IMR-90 (cell line): ENCODE results near the gene PIP4K2B. TPM values are rescaled to one million over a fixed set of nuclear protein-coding genes. Genes with fewer than 3 reads are reported as not detected.

Source experiments
- ATAC-seq: fragments of 200-7000 bp; cut with Tn5 transposase; 2 replicates; pipeline ENCODE4 v1.9.1; 2020; ENCODE audit warnings: low read depth, mild to moderate bottlenecking, moderate library complexity
- BruUV-seq: library from RNA; stranded (reverse); fragments of 400-500 nt; replicated peaks from 2 replicates; lab custom pipeline; 2021; lab: Mats Ljungman, UMichigan
- CTCF ChIA-PET: fragments of 300-600 bp; formaldehyde crosslinking; extraction: SDS; loops from one replicate; lab custom pipeline; 2021; ENCODE audit warnings: antibody characterized with exemption; lab: Yijun Ruan, JAX
- POLR2A ChIA-PET: fragments of 300-600 bp; sonication (Branson Sonifier 250); formaldehyde crosslinking; loops from one replicate; lab custom pipeline; 2022; ENCODE audit warnings: antibody characterized with exemption; ENCODE audit not compliant: unreplicated experiment; lab: Charles Lee
- DNase-seq: peaks from one replicate; pipeline ENCODE4 v3.0.0; 2013
- H2AFZ ChIP-seq: replicated peaks from 2 replicates; pipeline ENCODE3; 2013; ENCODE audit warnings: low read length, mild to moderate bottlenecking; ENCODE audit not compliant: poor library complexity
- H2AK5ac ChIP-seq: 2 replicates; pipeline ENCODE4 v1.6.1; 2013; ENCODE audit warnings: low read depth, low read length, inconsistent platforms
- H2AK9ac ChIP-seq: replicated peaks from 2 replicates; pipeline ENCODE3; 2013; ENCODE audit warnings: mild to moderate bottlenecking, low read depth, low read length, moderate library complexity; ENCODE audit not compliant: poor library complexity
- H2BK120ac ChIP-seq: 2 replicates; pipeline ENCODE4 v1.6.1; 2013; ENCODE audit warnings: low read depth, low read length, inconsistent platforms
- H2BK15ac ChIP-seq: 3 replicates; pipeline ENCODE4 v1.6.1; 2013; ENCODE audit warnings: low read depth, low read length, inconsistent platforms
- H2BK20ac ChIP-seq: 2 replicates; pipeline ENCODE4 v1.6.1; 2013; ENCODE audit warnings: low read depth, mild to moderate bottlenecking, inconsistent platforms, low read length, moderate library complexity
- H2BK5ac ChIP-seq: 2 replicates; pipeline ENCODE4 v1.6.1; 2013; ENCODE audit warnings: mild to moderate bottlenecking, low read depth, low read length, inconsistent platforms; ENCODE audit not compliant: poor library complexity, severe bottlenecking
- H3K14ac ChIP-seq: replicated peaks from 2 replicates; pipeline ENCODE4 v1.6.1; 2013; ENCODE audit warnings: low read depth, low read length, inconsistent platforms
- H3K18ac ChIP-seq: 2 replicates; pipeline ENCODE4 v1.6.1; 2013; ENCODE audit warnings: low read depth, low read length, control low read depth
- H3K23ac ChIP-seq: 2 replicates; pipeline ENCODE4 v1.6.1; 2013; ENCODE audit warnings: low read depth, low read length, inconsistent platforms
- H3K27ac ChIP-seq: 2 replicates; pipeline ENCODE4 v1.5.1; 2013; ENCODE audit warnings: mild to moderate bottlenecking, control low read depth, low read length; ENCODE audit not compliant: insufficient read depth
- H3K27me3 ChIP-seq: 2 replicates; pipeline ENCODE4 v1.6.1; 2013; ENCODE audit warnings: low read length; ENCODE audit not compliant: control insufficient read depth, insufficient read depth
- H3K36me3 ChIP-seq: 2 replicates; pipeline ENCODE4 v1.6.1; 2013; ENCODE audit warnings: low read length, mixed read lengths; ENCODE audit not compliant: control insufficient read depth, insufficient read depth
- H3K4ac ChIP-seq: 2 replicates; pipeline ENCODE4 v1.6.1; 2013; ENCODE audit warnings: low read depth, low read length, inconsistent platforms
- H3K4me1 ChIP-seq: 2 replicates; pipeline ENCODE4 v1.6.1; 2013; ENCODE audit warnings: low read length, mixed read lengths; ENCODE audit not compliant: control insufficient read depth, insufficient read depth
- H3K4me2 ChIP-seq: 2 replicates; pipeline ENCODE4 v1.6.1; 2013; ENCODE audit warnings: low read depth, mild to moderate bottlenecking, control low read depth, low read length, moderate library complexity
- H3K4me3 ChIP-seq: 2 replicates; pipeline ENCODE4 v1.5.1; 2013; ENCODE audit warnings: low read depth, mild to moderate bottlenecking, control low read depth, low read length, moderate library complexity; ENCODE audit not compliant: insufficient read depth
- H3K56ac ChIP-seq: 2 replicates; pipeline ENCODE4 v1.6.1; 2013; ENCODE audit warnings: low read length, inconsistent platforms; ENCODE audit not compliant: insufficient read depth; ENCODE audit errors: extremely low read depth
- H3K79me1 ChIP-seq, 2 experiments: 2 replicates each; pipeline ENCODE4 v1.6.1; 2013; ENCODE audit warnings: low read length in 2 of 2, inconsistent platforms in 1 of 2, low read depth in 1 of 2
- H3K9ac ChIP-seq: 2 replicates; pipeline ENCODE4 v1.6.1; 2013; ENCODE audit warnings: low read depth, low read length, control low read depth
- H3K9me1 ChIP-seq: 2 replicates; pipeline ENCODE4 v1.6.1; 2013; ENCODE audit warnings: low read length, inconsistent platforms; ENCODE audit not compliant: insufficient read depth
- H3K9me3 ChIP-seq: 2 replicates; pipeline ENCODE4 v1.6.1; 2013; ENCODE audit warnings: low read length; ENCODE audit not compliant: control insufficient read depth, insufficient read depth
- H4K20me1 ChIP-seq: 2 replicates; pipeline ENCODE4 v1.6.1; 2013; ENCODE audit warnings: low read length, inconsistent platforms; ENCODE audit not compliant: insufficient read depth
- H4K5ac ChIP-seq: 2 replicates; pipeline ENCODE4 v1.6.1; 2013; ENCODE audit warnings: mild to moderate bottlenecking, low read depth, low read length, control low read depth
- H4K8ac ChIP-seq, 2 experiments: 2 replicates each; pipeline ENCODE4 v1.6.1; 2013; ENCODE audit warnings: low read depth in 2 of 2, low read length in 2 of 2, control low read depth in 1 of 2, inconsistent platforms in 1 of 2
- H4K91ac ChIP-seq: 2 replicates; pipeline ENCODE4 v1.6.1; 2013; ENCODE audit warnings: low read depth, low read length, inconsistent platforms; ENCODE audit not compliant: insufficient read depth
- BHLHE40 ChIP-seq: fragments of 150-350 bp; IDR thresholded peaks from 2 replicates; pipeline ENCODE4 v1.6.1; 2016; ENCODE audit warnings: mild to moderate bottlenecking, low read depth, low read length
- CTCF ChIP-seq: conservative IDR thresholded peaks from 2 replicates; pipeline ENCODE4 v1.5.1; 2012; ENCODE audit warnings: mild to moderate bottlenecking, low read depth, low read length, improper control_type of control experiment
- POLR2A ChIP-seq: IDR thresholded peaks from 2 replicates; pipeline ENCODE4 v1.6.1; 2012; ENCODE audit warnings: mild to moderate bottlenecking, low read depth, low read length
- RCOR1 ChIP-seq: IDR thresholded peaks from 2 replicates; pipeline ENCODE4 v1.6.1; 2012; ENCODE audit warnings: mild to moderate bottlenecking, low read length, improper control_type of control experiment; ENCODE audit not compliant: insufficient replicate concordance
- RFX5 ChIP-seq: IDR thresholded peaks from 2 replicates; pipeline ENCODE4 v1.8.0; 2012; ENCODE audit warnings: low read depth, mild to moderate bottlenecking, low read length, moderate library complexity
- SMC3 ChIP-seq: fragments of 150-350 bp; IDR thresholded peaks from 2 replicates; pipeline ENCODE4 v1.6.1; 2016; ENCODE audit warnings: low read depth, mild to moderate bottlenecking, antibody characterized with exemption, low read length, moderate library complexity
- WGBS, 2 experiments: methylation state at CpG; one replicate each; pipeline versions ENCODE4 v1.1.5 to v1.1.7; 2013; ENCODE audit warnings: missing lambda C conversion rate in 2 of 2; ENCODE audit not compliant: insufficient read length in 1 of 2; ENCODE audit errors: extremely low coverage in 2 of 2; 5-methylcytosine and 5-hydroxymethylcytosine counted together
- dilution Hi-C: fragments of 300-500 bp; cut with HindIII; formaldehyde crosslinking; loops from one replicate; pipeline ENCODE4 v1.14.3; 2018; ENCODE audit warnings: low sequenced_read_pairs; ENCODE audit not compliant: unreplicated experiment
- in situ Hi-C: fragments of 300-500 bp; cut with MboI; formaldehyde crosslinking; loops from 3 replicates; pipeline ENCODE4 v1.14.3; 2019; ENCODE audit warnings: low sequenced_read_pairs, inconsistent platforms, mixed read lengths
- intact Hi-C: fragments of 100-400 bp; cut with micrococcal nuclease; formaldehyde crosslinking; loops from 2 replicates; pipeline ENCODE4 v1.10.0; 2022
- polyA plus RNA-seq, 3 experiments: library from polyadenylated mRNA; depleted of rRNA; stranded (reverse); fragments of >200 nt; gene quantifications; 2 replicates each; pipeline ENCODE4 v1.2.3, GENCODE V29; 2012; ENCODE audit warnings: low replicate concordance in 1 of 3
- total RNA-seq: library from RNA; depleted of rRNA; stranded (reverse); fragments of >200 nt; gene quantifications from 2 replicates; pipeline ENCODE4 v1.2.3, GENCODE V29; 2012

The PIP4K2B gene
- total and polyA plus RNA-seq, 2 of the 4 experiments (the other 2 are of a cell fraction), result 40.0 to 40.2 TPM

- no peak overlapping the region for H3K23ac ChIP-seq
- H3K79me1 ChIP-seq, result peaks cover 15 to 30% of the 10 kb centered on the region in 2 experiments; a peak in 3 of 4 replicates
- H2BK15ac ChIP-seq, result no peak overlapping the region
- H2AFZ ChIP-seq, result no peak overlapping the region
- H3K4ac ChIP-seq, result no peak overlapping the region
- TF ChIP-seq RCOR1 (no peak), CTCF (no peak), RFX5 (no peak), POLR2A (no peak), SMC3 (no peak), BHLHE40 (no peak)
- in situ Hi-C loops (no loop called here), intact Hi-C loops (no loop called here), dilution Hi-C loops (no loop called here)
- no peak overlapping the region; the same call in 1 of the 2 replicates for H3K18ac ChIP-seq
- H3K27me3 ChIP-seq, result no peaks in the 10 kb centered on the region
- H4K91ac ChIP-seq, result no peak overlapping the region
- 57% methylated on average over 2 of the region's 7 CpGs; no CpG with 5 or more reads in 1 of the 2 experiments for WGBS, 2 experiments
- no peak overlapping the region for H4K5ac ChIP-seq
- no peak overlapping the region for H2BK120ac ChIP-seq
- H3K4me3 ChIP-seq, result no peak overlapping the region
- no peak overlapping the region for H3K14ac ChIP-seq
- ChIA-PET CTCF (interaction anchor here (0.6 kb wide), 1 partner anchor 21 kb away, joined by 3 read pairs; no protein-coding TSS in a partner anchor), POLR2A (no interaction called here)
- peak overlapping the region; percentile 14 for H2BK5ac ChIP-seq
- H3K4me2 ChIP-seq, result no peak overlapping the region
- H3K27ac ChIP-seq, result no peak overlapping the region
- no peak overlapping the region for H2AK5ac ChIP-seq
- H3K9me3 ChIP-seq, result no peaks in the 10 kb centered on the region
- DNase-seq (peak; percentile 44), ATAC-seq (peak; percentile 64)
- H2AK9ac ChIP-seq, result peak overlapping the region; percentile 70
- peaks cover 74% of the 10 kb centered on the region for H3K36me3 ChIP-seq
- BruUV-seq, result no TSS peak
- H3K9me1 ChIP-seq, result peaks cover 7% of the 10 kb centered on the region; the same call in 1 of the 2 replicates
- no peak overlapping the region for H3K56ac ChIP-seq
- H4K20me1 ChIP-seq, result no peaks in the 10 kb centered on the region; the same call in 1 of the 2 replicates
- H4K8ac ChIP-seq, result no peak overlapping the region
- H3K4me1 ChIP-seq, result no peaks in the 10 kb centered on the region; the same call in 1 of the 2 replicates
- no peak overlapping the region for H2BK20ac ChIP-seq
- no peak overlapping the region for H3K9ac ChIP-seq
These were observed 21.6 kb downstream of the PIP4K2B start for GRCh38 chr17:38777641-38778250.
